Keratinocyte (primary cell): ENCODE data around the gene RCE1. TPM values are rescaled to one million over a fixed set of nuclear protein-coding genes. Genes with fewer than 3 reads are reported as not detected.

Experiments
- DNase-seq: peaks from one replicate; pipeline ENCODE4 v3.0.0-alpha.2; 2011; ENCODE audit warnings: low read depth, missing footprints, low spot score
- FAIRE-seq: peaks from 2 replicates; lab custom pipeline; 2011; peaks lifted over from hg19 to GRCh38; lab: Jason Lieb, UNC
- H2AFZ ChIP-seq: 2 replicates; pipeline ENCODE4 v1.6.0; 2012; ENCODE audit warnings: low read length, control low read depth, inconsistent platforms; ENCODE audit not compliant: control insufficient read depth
- H3K27ac ChIP-seq: 2 replicates; pipeline ENCODE4 v1.5.1; 2011; ENCODE audit warnings: low read length; ENCODE audit not compliant: control insufficient read depth, insufficient read depth
- H3K27me3 ChIP-seq: 3 replicates; pipeline ENCODE4 v1.6.0; 2011; ENCODE audit warnings: low read length; ENCODE audit not compliant: control insufficient read depth, insufficient read depth; ENCODE audit errors: extremely low read depth
- H3K36me3 ChIP-seq, 2 experiments: 2 replicates in 1 of 2; 3 replicates in 1 of 2; pipeline ENCODE4 v1.5.1; 2011; ENCODE audit warnings: low read length in 2 of 2, mild to moderate bottlenecking in 1 of 2; ENCODE audit not compliant: control insufficient read depth in 2 of 2, insufficient read depth in 2 of 2; ENCODE audit errors: extremely low read depth in 1 of 2
- H3K4me1 ChIP-seq: 3 replicates; pipeline ENCODE4 v1.5.1; 2011; ENCODE audit warnings: low read length; ENCODE audit not compliant: control insufficient read depth, insufficient read depth; ENCODE audit errors: extremely low read depth
- H3K4me2 ChIP-seq: 3 replicates; pipeline ENCODE4 v1.6.0; 2011; ENCODE audit warnings: low read depth, low read length; ENCODE audit not compliant: control insufficient read depth, insufficient read depth; ENCODE audit errors: extremely low read depth
- H3K4me3 ChIP-seq, 3 experiments: fragments of 200-600 bp in 1 of 3; sonication (generic) in 1 of 3; 2 replicates in 2 of 3; 3 replicates in 1 of 3; pipeline ENCODE4 v1.5.1; 2011 to 2016; ENCODE audit warnings: low read length in 3 of 3, mild to moderate bottlenecking in 3 of 3, control low read depth in 2 of 3, inconsistent platforms in 1 of 3, low read depth in 1 of 3, mixed read lengths in 1 of 3, mixed run types in 1 of 3, moderate library complexity in 1 of 3; ENCODE audit not compliant: control insufficient read depth in 2 of 3, insufficient read depth in 2 of 3; ENCODE audit errors: extremely low read depth in 1 of 3
- H3K79me2 ChIP-seq: 2 replicates; pipeline ENCODE4 v1.6.0; 2012; ENCODE audit warnings: low read length; ENCODE audit not compliant: control insufficient read depth, insufficient read depth
- H3K9ac ChIP-seq: 3 replicates; pipeline ENCODE4 v1.6.0; 2011; ENCODE audit warnings: low read length; ENCODE audit not compliant: control insufficient read depth, insufficient read depth; ENCODE audit errors: extremely low read depth
- H3K9me1 ChIP-seq: 3 replicates; pipeline ENCODE4 v1.6.0; 2011; ENCODE audit warnings: low read length; ENCODE audit not compliant: control insufficient read depth, insufficient read depth; ENCODE audit errors: extremely low read depth
- H3K9me3 ChIP-seq: 2 replicates; pipeline ENCODE4 v1.5.1; 2012; ENCODE audit warnings: low read depth, low read length; ENCODE audit not compliant: control insufficient read depth
- H4K20me1 ChIP-seq: 3 replicates; pipeline ENCODE4 v1.6.0; 2011; ENCODE audit warnings: low read length; ENCODE audit not compliant: control insufficient read depth, insufficient read depth; ENCODE audit errors: extremely low read depth
- CTCF ChIP-seq, 3 experiments: IDR thresholded peaks in 1 of 3; conservative IDR thresholded peaks in 1 of 3; optimal IDR thresholded peaks in 1 of 3; 2 replicates in 2 of 3; 3 replicates in 1 of 3; pipeline versions ENCODE3 to v1.5.1; 2011; ENCODE audit warnings: low read length in 3 of 3, mild to moderate bottlenecking in 3 of 3, moderate library complexity in 2 of 3, control low read depth in 1 of 3, inconsistent platforms in 1 of 3; ENCODE audit not compliant: insufficient read depth in 2 of 3; ENCODE audit errors: extremely low read depth in 1 of 3
- EZH2 ChIP-seq: IDR thresholded peaks from one replicate; pipeline ENCODE4 v1.6.1; 2012; ENCODE audit warnings: inconsistent platforms, mild to moderate bottlenecking, low read length, moderate library complexity
- dilution Hi-C: fragments of 300-500 bp; cut with MboI; formaldehyde crosslinking; loops from one replicate; pipeline ENCODE4 v1.7.0; 2020; ENCODE audit warnings: low sequenced_read_pairs; ENCODE audit not compliant: extremely low pct_ligation_motif_present
- polyA plus RNA-seq, 5 experiments: library from polyadenylated mRNA; depleted of rRNA in 3 of 5; stranded (reverse) in 3 of 5; stranded (forward) in 1 of 5; unstranded in 1 of 5; fragments of >200 nt; gene quantifications; 1 replicate in 1 of 5; 2 replicates in 3 of 5; 3 replicates in 1 of 5; pipeline versions ENCODE4 v1.2.1 to v1.2.3, GENCODE V29; 2011 to 2012; ENCODE audit warnings: missing spikeins in 2 of 5, low read depth in 1 of 5, low replicate concordance in 1 of 5

The RCE1 gene
- polyA plus RNA-seq, 1 donor (not counting 4 experiments of a cell fraction or from before 2014, with no cell fraction given), result 11.2 TPM

- Histone ChIP-seq H3K9me1 (no peaks in the 10 kb centered on the region), H3K27me3 (no peaks in the 10 kb centered on the region), H3K27ac (no peak overlapping the region), H3K36me3 (peaks cover 25 to 35% of the 10 kb centered on the region in 2 experiments), H3K9me3 (no peaks in the 10 kb centered on the region), H3K4me2 (no peak overlapping the region), H3K4me3 (no peak overlapping the region), H2AFZ (no peak overlapping the region), H3K79me2 (peaks cover 38% of the 10 kb centered on the region), H3K4me1 (peaks cover 22% of the 10 kb centered on the region), H4K20me1 (no peaks in the 10 kb centered on the region), H3K9ac (no peak overlapping the region)
- dilution Hi-C loops, result no loop called here
- DNase-seq (no peak), FAIRE-seq (no peak)
- TF ChIP-seq CTCF (optimal IDR thresholded peaks at IDR 0.05 in 1 of 3, IDR thresholded peaks at IDR 0.05 in 1 of 3, conservative IDR thresholded peaks at IDR 0.05 in 1 of 3; ENCODE audit: extremely low read depth in 1 of 3, insufficient read depth in 2 of 3, low read length in 3 of 3), result no peak
- TF ChIP-seq EZH2, result no peak
Measured at GRCh38 chr11:66845876-66846212, 2.6 kb downstream of the RCE1 start.

- no peak for DNase-seq
- Histone ChIP-seq H3K9ac (no peak overlapping the region), H2AFZ (no peak overlapping the region), H3K27me3 (no peaks in the 10 kb centered on the region), H3K36me3 (peaks cover 25 to 29% of the 10 kb centered on the region in 2 experiments), H3K4me2 (no peak overlapping the region), H3K79me2 (peaks cover 34% of the 10 kb centered on the region), H3K27ac (no peak overlapping the region), H4K20me1 (no peaks in the 10 kb centered on the region), H3K9me1 (no peaks in the 10 kb centered on the region), H3K9me3 (no peaks in the 10 kb centered on the region), H3K4me3 (no peak overlapping the region), H3K4me1 (peaks cover 19% of the 10 kb centered on the region)
- TF ChIP-seq CTCF (optimal IDR thresholded peaks at IDR 0.05 in 1 of 3, IDR thresholded peaks at IDR 0.05 in 1 of 3, conservative IDR thresholded peaks at IDR 0.05 in 1 of 3; ENCODE audit: extremely low read depth in 1 of 3, insufficient read depth in 2 of 3, low read length in 3 of 3) (no peak), EZH2 (no peak)
- dilution Hi-C loops, result no loop called here
- FAIRE-seq, result no peak
Measured at GRCh38 chr11:66846671-66847091, 3.4 kb downstream of the RCE1 start.
